Activated CD8-positive, alpha-beta memory T cell treated with anti-CD3 and anti-CD28 coated beads for 24 hours (primary cell): Measurements from ENCODE around the gene NDUFS7.

Experiments used
- DNase-seq: peaks from one replicate; pipeline ENCODE4 v3.0.0-alpha.2; 2020

NDUFS7 gene

GRCh38 chr19:1386945-1387683 is 3.4 kb downstream of the NDUFS7 start:
- DNase-seq, result no peak

GRCh38 chr19:1387684-1388636 is 4.3 kb downstream of the NDUFS7 start:
- no peak for DNase-seq

- no peak for DNase-seq
Observed at GRCh38 chr19:1388637-1389026, 4.9 kb downstream of the NDUFS7 start.

DNA sequence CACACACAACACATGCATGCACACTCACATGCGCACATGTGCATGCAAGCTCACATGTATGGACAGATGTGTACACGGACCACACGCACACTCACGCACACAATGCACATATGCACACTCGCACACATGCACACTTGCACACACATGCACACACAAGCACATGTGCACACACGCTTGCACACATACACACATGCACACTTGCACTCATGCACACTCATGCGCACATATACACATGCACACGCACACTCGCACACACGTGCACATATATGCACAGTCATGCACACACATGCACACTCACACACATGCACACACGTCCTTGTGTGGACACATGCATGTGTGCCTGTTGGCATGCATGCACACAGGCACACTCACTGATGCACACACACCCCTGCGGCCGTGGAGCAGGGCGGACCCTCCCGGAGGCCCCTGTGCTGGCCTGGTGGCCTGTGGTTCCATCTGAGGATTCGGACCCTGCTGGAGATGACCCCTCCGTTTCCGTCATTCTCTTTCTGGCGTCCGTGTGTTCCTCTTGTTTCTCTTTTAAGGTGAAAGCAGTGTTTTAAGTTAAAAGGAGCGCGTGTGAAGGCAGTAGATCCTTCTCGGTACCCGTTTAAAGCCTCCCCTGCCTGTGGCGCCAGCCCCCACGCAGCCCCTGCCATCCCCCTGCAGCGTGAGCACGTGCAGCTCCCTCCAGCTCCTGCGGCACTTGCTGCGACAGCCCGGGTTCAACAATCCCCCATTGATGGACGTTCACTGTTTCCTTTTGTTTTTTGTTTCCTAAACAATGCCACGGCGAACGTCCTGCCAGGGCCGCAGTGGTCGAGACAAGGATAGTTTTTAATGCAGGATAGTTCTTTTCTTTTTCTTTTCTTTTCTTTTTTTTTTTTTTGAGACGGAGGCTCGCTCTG is 5.6 kb downstream of the NDUFS7 start:
- no peak for DNase-seq

- no peak for DNase-seq
Observed at GRCh38 chr19:1390890-1391423, 7.2 kb downstream of the NDUFS7 start.

DNA sequence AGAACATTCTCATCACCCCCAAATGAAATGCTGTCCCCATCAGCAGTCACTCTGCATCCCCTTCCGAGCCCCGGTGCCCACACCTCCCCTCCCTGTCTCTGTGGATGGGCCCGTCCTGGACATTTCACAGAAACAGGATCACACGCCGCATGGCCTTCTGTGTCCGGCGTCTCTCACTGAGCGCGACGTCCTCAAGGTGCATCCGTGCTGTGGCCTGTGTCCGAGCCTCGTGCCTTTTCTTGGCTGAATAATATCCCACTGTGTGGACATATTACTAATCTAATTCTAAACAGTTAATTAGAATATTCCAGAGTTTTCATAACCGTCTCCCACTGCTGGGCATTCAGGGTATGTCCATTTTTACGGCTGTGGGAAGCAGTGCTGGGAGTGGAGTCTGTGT is 8.7 kb downstream of the NDUFS7 start:
- no peak for DNase-seq

DNA sequence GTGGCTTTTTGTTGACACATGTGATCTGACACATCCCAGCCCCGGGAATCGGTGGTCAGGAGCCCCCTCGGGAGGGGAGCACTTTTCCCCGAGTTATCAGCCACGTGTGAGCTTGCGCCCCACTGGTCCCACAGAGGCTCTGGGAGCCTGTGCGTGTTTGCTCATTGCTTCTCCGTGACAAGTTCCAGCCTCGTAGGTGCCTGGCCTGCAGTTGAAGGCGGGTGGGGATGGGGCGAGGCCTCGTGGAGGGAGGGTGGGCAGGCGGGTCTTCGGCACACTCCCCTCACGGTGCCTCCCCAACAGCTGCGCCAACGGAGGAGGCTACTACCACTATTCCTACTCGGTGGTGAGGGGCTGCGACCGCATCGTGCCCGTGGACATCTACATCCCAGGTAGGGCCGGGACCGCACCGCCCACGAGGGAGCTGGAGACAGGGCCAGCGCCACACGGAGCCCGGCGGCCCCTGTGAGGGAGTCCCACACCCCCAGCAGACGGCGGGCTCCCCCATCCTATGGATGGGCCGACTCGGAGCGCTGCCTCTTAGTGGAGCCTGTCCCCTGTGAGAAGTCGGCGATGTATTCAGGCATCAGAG is 9.3 kb downstream of the NDUFS7 start:
- DNase-seq, result no peak

- no peak for DNase-seq
Observed at GRCh38 chr19:1393841-1394240, 10.1 kb downstream of the NDUFS7 start.

DNA sequence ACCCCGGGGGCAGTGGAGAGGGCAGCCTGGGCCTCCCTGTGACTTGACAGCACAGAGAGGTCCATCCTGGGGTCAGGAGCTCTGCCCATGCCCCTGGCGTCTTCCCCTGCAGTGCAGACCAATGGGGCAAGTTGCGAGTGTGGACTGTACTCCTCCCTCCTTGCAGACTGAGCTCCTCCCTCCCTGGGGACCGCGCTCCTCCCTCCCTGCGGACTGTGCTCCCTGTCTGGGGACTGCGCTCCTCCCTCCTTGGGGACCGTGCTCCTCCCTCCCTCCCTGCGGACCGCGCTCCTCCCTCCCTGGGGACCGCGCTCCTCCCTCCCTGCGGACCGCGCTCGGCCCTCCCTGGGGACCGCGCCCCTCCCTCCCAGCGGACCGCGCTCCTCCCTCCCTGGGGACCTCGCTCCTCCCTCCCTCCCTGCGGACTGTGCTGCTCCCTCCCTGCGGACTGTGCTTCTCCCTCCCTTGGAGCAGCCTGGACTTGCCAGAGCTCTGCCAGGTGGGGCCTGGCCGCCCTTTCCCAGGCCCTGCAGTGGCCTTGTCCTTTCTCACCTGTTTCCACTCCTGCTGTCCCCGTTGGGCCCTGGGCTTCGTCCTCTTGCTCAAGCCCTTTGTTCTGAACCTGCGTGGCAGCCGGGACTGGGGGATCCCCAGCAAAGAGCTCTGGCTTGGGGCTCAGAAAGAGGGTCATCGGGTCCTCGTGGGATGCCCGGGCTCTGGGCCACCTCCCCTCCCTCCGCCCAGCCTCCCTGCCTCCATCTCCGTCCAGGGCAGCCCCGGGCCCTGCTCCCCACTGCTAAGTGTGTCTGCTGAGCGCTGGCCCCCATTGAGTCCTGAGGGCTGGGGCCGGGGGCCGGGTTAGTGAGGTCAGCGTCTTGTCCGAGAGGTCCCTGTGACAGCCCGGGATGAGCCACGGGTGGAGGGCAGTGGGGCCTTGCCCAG is 10.8 kb downstream of the NDUFS7 start:
- DNase-seq, result no peak

GRCh38 chr19:1395194-1396018 is 11.7 kb downstream of the NDUFS7 start:
- DNase-seq, result no peak

GRCh38 chr19:1396019-1396767 is 12.5 kb downstream of the NDUFS7 start:
- no peak for DNase-seq

- DNase-seq, result no peak
Observed at GRCh38 chr19:1396768-1397679, 13.3 kb downstream of the NDUFS7 start.

DNA sequence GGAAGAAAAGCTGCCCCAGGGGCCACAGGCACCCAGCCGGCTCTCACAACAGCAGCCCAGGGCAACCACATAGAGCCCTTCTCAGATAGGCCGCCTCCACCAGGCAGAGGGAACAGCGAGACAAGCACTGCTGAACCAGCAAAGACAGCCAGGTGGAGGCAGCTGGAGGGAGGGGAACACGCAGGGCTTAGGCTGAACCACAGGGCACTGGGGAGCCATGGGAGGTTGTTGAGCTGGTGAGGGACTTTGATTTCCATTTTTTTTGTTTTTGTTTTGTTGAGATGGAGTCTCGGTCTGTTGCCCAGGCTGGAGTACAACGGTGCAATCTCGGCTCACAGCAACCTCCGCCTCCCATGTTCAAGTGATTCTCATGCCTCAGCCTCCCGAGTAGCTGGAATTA is 14.1 kb downstream of the NDUFS7 start:
- no peak for DNase-seq

DNA sequence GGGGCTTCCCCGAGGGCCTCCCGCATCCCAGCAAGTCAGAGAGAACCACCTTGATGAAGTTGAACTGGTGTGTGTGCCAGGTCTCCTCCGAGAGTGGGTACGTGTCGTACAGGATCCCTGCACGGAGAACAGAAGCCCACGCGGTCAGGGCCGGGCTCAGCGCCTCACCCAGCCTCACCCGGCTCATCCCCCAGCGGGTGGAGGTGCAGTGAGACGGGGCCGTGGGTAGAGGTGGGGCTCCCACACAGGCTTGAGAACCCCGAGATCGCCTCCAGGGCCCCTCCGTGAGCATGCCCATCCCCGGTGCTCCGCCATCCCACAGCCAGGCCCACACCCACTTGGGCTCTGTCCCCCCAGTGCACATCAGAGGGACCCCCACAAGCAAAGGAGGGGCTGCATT is 15.4 kb downstream of the NDUFS7 start:
- no peak for DNase-seq

GRCh38 chr19:1399745-1400144 is 16.0 kb downstream of the NDUFS7 start:
- DNase-seq, result no peak

DNA sequence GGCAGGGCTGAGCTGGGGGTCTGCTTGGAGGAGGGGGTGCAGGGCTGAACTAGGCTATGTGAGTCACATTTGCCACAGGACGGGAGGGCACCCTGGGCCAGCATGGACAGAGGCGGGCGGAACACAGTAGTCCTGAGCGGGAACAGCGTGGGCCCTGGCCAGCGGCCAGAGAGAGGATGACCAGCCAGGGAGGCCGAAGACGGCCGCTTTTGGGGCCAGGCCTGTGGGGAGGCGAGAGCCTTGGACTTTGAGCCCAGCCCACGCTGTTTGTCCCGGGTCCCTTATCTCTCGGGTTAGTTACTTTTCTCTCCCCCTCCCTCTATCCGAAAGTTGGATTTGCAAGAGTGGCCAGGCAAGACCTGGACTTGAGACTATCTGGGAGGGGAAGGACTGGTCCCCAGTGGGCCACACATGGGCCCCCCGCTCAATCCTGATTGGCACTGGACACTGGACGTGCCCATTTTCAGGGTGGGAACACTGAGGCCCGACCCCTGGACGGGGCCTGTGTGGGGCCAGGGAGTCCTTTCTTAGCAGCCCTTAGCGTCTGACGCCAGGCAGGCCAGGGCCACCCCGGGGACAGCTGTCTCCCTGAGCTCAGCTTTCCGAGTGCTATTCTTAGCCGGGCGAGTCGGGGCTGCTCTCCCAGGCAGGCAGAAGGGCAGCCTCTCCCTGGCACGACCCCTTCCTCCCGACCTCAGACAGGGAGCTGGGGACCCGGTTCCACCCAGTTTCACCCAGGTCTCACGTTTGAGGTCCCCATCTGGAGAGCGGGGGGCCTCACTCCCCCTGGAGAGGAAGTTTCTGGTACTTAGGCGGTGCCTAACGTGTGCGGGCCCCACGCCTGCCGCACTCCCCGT is 16.8 kb downstream of the NDUFS7 start:
- DNase-seq, result no peak

DNA sequence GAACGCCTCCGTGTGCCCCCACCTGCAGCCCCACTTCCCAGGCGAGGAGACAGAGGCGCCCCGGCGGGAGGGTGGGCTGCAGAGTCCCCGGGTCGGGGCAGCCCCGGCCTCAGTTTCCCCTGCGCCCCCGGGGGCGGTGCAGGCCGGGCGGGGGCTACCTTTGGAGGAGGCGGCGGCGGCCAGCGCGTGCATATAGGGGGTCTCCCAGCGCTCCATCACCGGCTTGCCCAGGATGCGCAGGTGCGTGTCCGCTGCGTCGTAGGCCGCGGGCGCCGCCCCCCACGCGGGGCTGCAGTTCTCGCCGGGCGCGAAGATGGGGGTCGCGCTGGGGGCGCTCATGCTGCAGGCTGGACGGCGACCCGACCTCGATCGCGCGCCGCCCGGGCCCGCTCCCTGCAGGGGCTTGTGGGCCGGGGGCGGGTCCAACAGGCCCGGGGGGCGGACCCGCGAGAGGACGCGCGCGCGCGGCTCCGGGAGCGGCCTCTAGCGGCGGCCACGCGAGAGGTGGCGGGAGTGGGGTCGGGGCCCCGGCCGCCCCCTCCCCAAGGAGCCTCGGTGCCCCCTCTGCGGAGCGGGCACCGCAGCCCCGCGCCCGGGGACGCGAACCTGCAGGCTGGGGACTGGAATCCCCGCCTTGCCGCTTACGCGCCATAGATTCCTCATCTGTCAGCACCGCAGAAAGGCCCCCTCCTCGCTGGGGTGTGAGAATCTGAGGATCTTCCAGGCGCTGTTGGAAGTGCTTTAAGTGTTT is 17.6 kb downstream of the NDUFS7 start, which contains the start of gene GAMT:
GAMT (minus strand) TSS at position 405 of the 751 bp plus-strand sequence; CDS start at position 339, 66 bp downstream.
- peak; percentile 83 for DNase-seq
